Stimulated activated CD8-positive, alpha-beta memory T cell treated with anti-CD3 and anti-CD28 coated beads, Interleukin-4, amount 100 ng/mL, for 48 hours (primary cell): ENCODE measurements around the gene PLSCR3.
"Not testable (repeated sequence)": the region's sequence is repeated elsewhere in the genome, so short reads cannot be mapped to it uniquely, and the experiment has no call there.

Source experiments
- DNase-seq: peaks from one replicate; pipeline ENCODE4 v3.0.0-alpha.2; 2020

The PLSCR3 gene

DNA sequence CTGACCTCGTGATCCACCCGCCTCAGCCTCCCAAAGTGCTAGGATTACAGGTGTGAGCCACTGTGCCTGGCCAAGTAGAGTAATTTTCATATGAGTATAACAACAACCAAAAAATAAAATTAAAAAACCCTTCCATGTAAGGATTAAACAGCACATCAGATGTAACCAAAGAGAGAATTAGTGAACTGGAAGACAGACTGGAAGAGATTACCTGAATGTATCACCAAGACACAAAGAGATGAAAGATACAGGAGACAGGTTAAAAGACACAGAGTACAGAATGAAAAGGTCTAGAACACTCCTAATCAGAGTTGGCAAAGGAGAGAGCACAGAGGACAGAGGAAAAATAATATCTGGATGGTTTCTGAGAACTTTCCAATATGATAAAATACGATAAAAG is 15.2 kb downstream of the PLSCR3 start:
- DNase-seq, result no peak

GRCh38 chr17:7374353-7374752 is 20.0 kb downstream of the PLSCR3 start:
- no peak for DNase-seq

DNA sequence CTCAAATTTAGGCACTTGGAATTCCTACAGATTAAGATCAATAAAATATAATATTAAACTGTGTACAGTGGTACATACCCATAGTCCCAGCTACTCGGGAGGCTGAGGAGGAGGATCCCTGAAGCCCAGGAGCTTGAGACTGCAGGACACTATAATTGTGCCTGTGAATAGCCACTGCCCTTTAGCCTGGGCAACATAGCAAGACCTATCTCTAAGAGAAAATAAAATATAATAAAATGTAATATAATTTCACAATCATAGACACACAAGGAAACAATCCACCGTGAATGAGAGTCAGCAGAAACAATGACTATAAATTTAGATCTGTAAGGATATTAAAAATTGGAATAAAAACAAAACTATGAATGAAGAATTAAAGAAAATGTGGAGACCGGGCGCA is 23.5 kb downstream of the PLSCR3 start:
- DNase-seq, result no peak

DNA sequence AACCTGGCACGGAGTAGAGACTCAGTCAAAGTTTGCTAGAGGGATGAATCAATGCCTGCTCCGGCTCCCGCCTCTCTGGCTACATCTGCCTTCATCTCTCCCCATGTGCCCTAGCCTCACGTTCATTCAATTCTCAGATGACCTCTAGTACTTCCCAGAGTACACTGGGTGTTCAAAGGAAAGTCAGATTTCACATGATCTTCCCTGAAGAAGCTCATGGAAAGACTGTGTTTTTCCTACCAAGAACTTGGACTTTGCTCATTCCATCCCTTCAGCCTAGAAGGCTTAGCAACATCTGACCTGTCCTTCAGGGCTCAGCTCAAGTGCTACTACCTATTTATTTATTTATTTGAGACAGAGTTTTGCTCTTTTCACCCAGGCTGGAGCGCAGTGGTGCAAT is 24.5 kb downstream of the PLSCR3 start:
- DNase-seq, result no peak

- not testable (repeated sequence) for DNase-seq
These were observed 25.7 kb downstream of the PLSCR3 start for GRCh38 chr17:7368599-7368994.

GRCh38 chr17:7367918-7368598 is 26.3 kb downstream of the PLSCR3 start:
- DNase-seq, result no peak

GRCh38 chr17:7367083-7367482 is 27.2 kb downstream of the PLSCR3 start:
- no peak for DNase-seq

GRCh38 chr17:7365963-7366362 is 28.4 kb downstream of the PLSCR3 start:
- not testable (repeated sequence) for DNase-seq

GRCh38 chr17:7363311-7363710 is 31.0 kb downstream of the PLSCR3 start:
- DNase-seq, result no peak

DNA sequence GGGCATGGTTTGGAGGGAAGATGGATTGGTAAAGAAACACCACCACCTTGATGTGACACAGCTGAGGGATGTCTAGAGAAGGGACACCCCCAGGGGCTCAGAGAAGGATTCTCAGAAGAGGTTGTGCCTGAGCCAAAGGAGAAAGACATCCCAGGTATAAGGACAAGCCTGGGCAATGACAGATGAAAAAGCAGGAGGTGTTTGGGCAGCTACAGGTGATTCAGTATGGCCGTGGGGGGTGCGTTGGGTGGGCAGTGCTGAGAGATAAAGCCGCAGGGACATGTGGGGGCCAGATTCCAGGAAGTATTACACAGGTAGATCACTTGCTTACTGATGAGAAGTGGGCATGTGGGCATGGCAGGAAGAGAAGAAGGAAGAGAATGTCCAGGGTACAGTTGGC is 32.4 kb downstream of the PLSCR3 start:
- no peak for DNase-seq

DNA sequence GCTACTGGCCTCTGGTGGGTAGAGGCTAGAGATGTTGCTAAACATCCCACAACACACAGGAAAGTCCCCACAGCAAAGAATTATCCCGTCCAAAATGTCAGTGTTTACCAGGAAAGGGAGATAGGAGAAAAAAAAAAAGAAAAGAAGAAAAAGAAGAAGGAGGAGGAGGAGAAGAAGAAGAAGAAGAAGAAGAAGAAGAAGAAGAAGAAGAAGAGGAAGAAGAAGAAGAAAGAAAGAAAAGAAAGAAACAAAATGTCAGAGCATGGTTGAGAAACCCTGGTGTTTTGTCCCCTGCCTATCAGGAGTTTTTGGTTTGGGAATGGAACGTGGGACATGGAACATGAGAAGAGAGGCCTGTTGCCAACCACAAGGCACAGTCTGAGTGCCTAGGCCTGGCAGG is 36.9 kb downstream of the PLSCR3 start:
- no peak for DNase-seq

GRCh38 chr17:7356756-7357155 is 37.6 kb downstream of the PLSCR3 start:
- no peak for DNase-seq

DNA sequence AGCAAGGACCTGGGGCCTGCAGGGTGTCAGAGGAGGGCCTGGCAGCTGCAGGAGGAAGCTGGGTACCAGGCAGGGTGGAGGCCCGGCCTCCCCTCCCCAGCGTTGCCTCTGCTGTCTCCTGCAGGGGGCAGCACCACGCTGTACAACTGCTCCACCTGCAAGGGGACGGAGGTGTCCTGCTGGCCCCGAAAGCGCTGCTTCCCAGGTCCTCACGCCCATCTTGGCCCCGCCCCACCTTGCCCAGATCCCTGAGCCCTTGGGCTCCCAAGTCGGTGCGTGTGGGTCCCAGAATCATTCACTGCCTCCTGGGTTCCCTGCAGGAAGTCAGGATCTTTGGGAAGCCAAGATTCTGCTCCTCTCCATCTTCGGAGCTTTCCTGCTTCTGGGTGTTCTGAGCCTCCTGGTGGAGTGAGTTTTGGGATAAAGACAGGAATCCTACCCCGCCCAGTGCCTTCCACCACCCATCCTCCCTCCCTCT is 38.2 kb downstream of the PLSCR3 start:
- DNase-seq, result peak; percentile 93

DNA sequence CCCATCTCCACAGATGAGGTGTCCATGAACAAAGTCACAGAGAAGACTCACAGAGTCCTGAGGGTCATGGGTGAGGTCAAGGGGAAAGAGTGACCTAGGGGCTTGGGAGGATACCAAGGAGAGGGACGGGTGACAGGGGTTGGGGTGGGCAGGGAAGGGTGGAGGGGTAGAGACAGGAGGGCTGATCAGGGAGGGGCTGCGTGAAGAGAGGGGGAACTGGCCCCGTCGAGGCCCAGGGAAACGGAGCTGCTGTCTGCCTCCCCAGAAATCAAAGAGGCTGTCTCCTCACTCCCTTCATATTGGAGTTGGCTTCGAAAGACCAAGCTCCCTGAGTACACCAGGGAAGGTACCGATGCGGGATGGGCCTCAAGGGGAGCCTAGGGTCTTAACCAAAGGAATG is 38.8 kb downstream of the PLSCR3 start:
- no peak for DNase-seq

- no peak for DNase-seq
These were observed 39.3 kb downstream of the PLSCR3 start, which contains the start of gene TMEM95 for GRCh38 chr17:7355053-7355452. Gene TMEM95, plus strand, starts transcription at chr17:7355156. Its CDS starts 49 bp downstream, at chr17:7355205.

GRCh38 chr17:7354262-7354843 is 40.0 kb downstream of the PLSCR3 start:
- DNase-seq, result peak; percentile 45

GRCh38 chr17:7352910-7353635 is 41.3 kb downstream of the PLSCR3 start:
- DNase-seq, result no peak

DNA sequence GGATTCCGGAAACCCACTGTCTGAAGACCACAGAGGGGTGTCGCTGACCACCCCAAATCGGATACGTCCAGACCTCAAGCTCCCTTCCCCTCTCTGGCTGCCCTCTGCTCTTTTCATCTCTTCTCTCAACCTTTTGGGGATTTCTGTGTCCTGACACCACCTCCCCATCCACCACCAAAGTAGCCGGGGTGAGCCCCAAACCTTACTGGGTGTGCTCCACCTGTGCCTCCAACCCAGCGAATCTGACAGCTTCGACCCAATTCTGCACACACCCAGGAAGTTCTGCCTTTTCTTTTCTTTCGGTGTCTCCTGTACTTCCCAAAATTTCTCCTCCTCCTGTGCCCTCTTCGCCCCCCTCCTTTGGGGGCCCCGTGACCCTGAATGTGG is 41.8 kb downstream of the PLSCR3 start:
- DNase-seq, result no peak

DNA sequence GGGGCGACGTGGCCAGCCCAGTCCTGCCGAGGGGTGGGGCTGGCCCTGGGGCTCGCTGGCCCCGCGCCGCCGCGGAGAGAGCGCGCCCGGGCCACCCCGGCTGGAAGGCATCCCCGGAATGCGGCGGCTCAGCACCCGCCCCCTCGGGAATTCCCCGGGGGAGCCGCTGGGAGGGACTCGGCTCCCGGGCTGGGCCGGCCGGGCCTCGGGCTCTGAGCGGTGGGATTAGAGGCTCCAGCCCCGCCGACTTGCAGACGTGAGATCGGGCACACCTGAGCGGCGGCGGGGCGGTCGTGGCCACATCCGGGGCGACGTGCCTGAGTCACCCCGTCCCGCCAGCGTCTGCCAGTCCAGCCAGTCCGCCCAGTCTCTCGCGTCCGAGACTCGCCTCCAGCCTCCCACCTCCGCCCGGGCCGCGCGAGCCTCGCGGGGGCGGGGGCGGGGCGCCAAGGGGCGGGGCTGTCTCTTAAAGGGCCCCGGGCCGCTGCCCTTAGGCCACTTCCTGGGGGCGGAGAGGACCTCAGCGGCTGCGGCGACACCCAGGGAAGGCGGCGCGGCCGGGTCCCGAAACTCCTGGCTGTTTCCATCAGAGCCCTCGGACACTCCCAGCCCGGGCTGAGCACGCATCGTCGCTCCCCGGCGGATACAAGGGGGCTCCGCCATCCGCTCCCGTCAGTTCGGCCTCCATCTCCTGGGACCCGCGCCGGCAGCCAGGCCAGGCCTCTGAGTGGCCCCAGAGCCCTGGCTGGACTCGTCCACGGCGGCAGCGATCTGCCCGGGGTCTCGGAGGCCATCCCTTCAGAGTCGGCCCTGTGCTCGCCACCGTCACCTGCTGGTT is 42.4 kb downstream of the PLSCR3 start, which contains the start of gene KCTD11:
Gene KCTD11, plus strand, starts transcription at position 498 of the 838 bp plus-strand sequence.
- peak; percentile 85 for DNase-seq

- DNase-seq, result no peak
These were observed 45.7 kb downstream of the PLSCR3 start for GRCh38 chr17:7348478-7349242.

DNA sequence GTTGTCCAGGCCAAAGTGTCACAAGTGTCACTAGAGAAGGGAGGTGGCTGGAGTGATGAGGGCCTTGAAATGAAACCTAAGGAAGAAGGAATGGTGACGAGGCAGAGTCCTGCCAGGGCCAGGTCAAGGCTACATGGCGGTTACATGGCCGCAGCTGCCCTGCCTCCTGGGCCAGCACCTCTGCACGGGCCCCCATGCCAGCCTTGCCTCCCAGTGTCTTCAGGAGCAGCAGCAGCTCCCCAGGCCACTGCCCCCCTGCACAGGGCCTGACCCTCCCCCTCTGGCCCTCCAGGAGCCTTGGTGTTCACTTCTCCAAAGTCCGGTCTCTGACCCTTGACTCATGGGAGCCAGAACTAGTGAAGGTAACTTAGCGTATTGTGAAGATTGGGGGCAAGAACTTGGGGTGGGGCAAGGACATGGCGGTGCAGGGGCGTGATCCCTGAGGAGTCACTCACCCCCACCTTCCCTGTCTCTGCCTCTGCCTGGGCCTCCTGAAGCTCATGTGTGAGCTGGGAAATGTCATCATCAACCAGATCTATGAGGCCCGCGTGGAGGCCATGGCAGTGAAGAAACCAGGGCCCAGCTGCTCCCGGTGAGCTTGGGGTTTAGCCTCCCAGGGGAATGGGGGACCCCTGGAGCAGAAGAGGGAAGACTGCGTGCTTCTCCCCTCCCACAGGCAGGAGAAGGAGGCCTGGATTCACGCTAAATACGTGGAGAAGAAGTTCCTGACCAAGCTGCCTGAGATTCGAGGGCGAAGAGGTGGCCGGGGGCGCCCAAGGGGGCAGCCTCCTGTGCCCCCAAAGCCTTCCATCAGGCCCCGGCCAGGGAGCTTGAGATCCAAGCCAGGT is 46.5 kb downstream of the PLSCR3 start:
- DNase-seq, result no peak
